WERI-Rb-1 (cell line): Measurements from ENCODE around the gene MGAT5.

Experiments
- DNase-seq: peaks from one replicate; pipeline ENCODE4 v3.0.0-alpha.2; 2020
- H3K27ac ChIP-seq: fragments of 250-450 bp; sonication (Bioruptor Pico); 2 replicates; pipeline ENCODE4 v1.5.1; 2020; ENCODE audit warnings: mild to moderate bottlenecking, moderate library complexity
- H3K27me3 ChIP-seq: fragments of 250-450 bp; sonication (Bioruptor Pico); 2 replicates; pipeline ENCODE4 v1.5.1; 2021; ENCODE audit warnings: mild to moderate bottlenecking, low read depth, moderate library complexity; ENCODE audit not compliant: insufficient read depth, severe bottlenecking
- H3K36me3 ChIP-seq: fragments of 250-450 bp; sonication (Bioruptor Pico); 2 replicates; pipeline ENCODE4 v1.5.1; 2020; ENCODE audit warnings: mild to moderate bottlenecking, moderate library complexity
- H3K4me3 ChIP-seq: 2 replicates; pipeline ENCODE4 v1.5.1; 2011; ENCODE audit warnings: low read depth, mild to moderate bottlenecking, control low read depth, low read length
- H3K9me3 ChIP-seq: fragments of 250-450 bp; sonication (Bioruptor Pico); 2 replicates; pipeline ENCODE4 v1.5.1; 2021; ENCODE audit warnings: mild to moderate bottlenecking, moderate library complexity; ENCODE audit not compliant: severe bottlenecking
- CTCF ChIP-seq: IDR thresholded peaks from 2 replicates; pipeline ENCODE4 v1.5.1; 2011; ENCODE audit warnings: low read depth, mild to moderate bottlenecking, control low read depth, inconsistent platforms, low read length

MGAT5 gene

GRCh38 chr2:134351016-134351415 is 97.1 kb downstream of the MGAT5 start:
- no peak for TF ChIP-seq CTCF
- no peak for DNase-seq
- peaks cover 31% of the 10 kb centered on the region for H3K36me3 ChIP-seq
- H3K9me3 ChIP-seq = no peaks in the 10 kb centered on the region
- no peak overlapping the region for H3K4me3 ChIP-seq
- no peaks in the 10 kb centered on the region for H3K27me3 ChIP-seq
- H3K27ac ChIP-seq = no peak overlapping the region

- Histone ChIP-seq H3K36me3 (peaks cover 30% of the 10 kb centered on the region), H3K27ac (no peak overlapping the region), H3K4me3 (no peak overlapping the region), H3K27me3 (no peaks in the 10 kb centered on the region), H3K9me3 (no peaks in the 10 kb centered on the region)
- TF ChIP-seq CTCF = no peak
- DNase-seq = no peak
These were observed 98.0 kb downstream of the MGAT5 start for GRCh38 chr2:134351899-134352298.

- Histone ChIP-seq H3K27ac (no peak overlapping the region), H3K4me3 (no peak overlapping the region), H3K27me3 (no peaks in the 10 kb centered on the region), H3K36me3 (peaks cover 30% of the 10 kb centered on the region), H3K9me3 (no peaks in the 10 kb centered on the region)
- no peak for DNase-seq
- TF ChIP-seq CTCF = no peak
These were observed 99.0 kb downstream of the MGAT5 start for GRCh38 chr2:134352844-134353243.

GRCh38 chr2:134354611-134355010 is 100.7 kb downstream of the MGAT5 start:
- Histone ChIP-seq H3K4me3 (no peak overlapping the region), H3K9me3 (no peaks in the 10 kb centered on the region), H3K36me3 (peaks cover 30% of the 10 kb centered on the region), H3K27me3 (no peaks in the 10 kb centered on the region), H3K27ac (no peak overlapping the region)
- no peak for DNase-seq
- no peak for TF ChIP-seq CTCF

GRCh38 chr2:134357814-134358213 is 103.9 kb downstream of the MGAT5 start:
- no peak overlapping the region for H3K4me3 ChIP-seq
- H3K9me3 ChIP-seq = no peaks in the 10 kb centered on the region
- no peak overlapping the region for H3K27ac ChIP-seq
- TF ChIP-seq CTCF = no peak
- H3K36me3 ChIP-seq = peaks cover 16% of the 10 kb centered on the region
- no peaks in the 10 kb centered on the region for H3K27me3 ChIP-seq
- no peak for DNase-seq

- no peaks in the 10 kb centered on the region for H3K9me3 ChIP-seq
- no peak overlapping the region for H3K4me3 ChIP-seq
- H3K27me3 ChIP-seq = no peaks in the 10 kb centered on the region
- DNase-seq = peak; percentile 40
- no peak overlapping the region for H3K27ac ChIP-seq
- no peak for TF ChIP-seq CTCF
- H3K36me3 ChIP-seq = peaks cover 17% of the 10 kb centered on the region
These were observed 105.7 kb downstream of the MGAT5 start for GRCh38 chr2:134359367-134360081.
